GM19193 (cell line): ENCODE data around the gene EPHX1.

ENCODE experiments used
- POLR2A ChIP-seq: IDR thresholded peaks from 4 replicates; pipeline ENCODE4 v1.6.1; 2011; ENCODE audit not compliant: insufficient read depth, insufficient read length; ENCODE audit errors: extremely low read depth

The EPHX1 gene

GRCh38 chr1:225774281-225775147, 35.4 kb upstream of the EPHX1 start:
- TF ChIP-seq POLR2A = no peak

- TF ChIP-seq POLR2A = no peak
These were observed 33.6 kb upstream of the EPHX1 start for GRCh38 chr1:225776294-225776693.

GRCh38 chr1:225777058-225777582, 32.8 kb upstream of the EPHX1 start:
- TF ChIP-seq POLR2A = no peak

GRCh38 chr1:225777583-225778336, 32.2 kb upstream of the EPHX1 start, which contains the start of gene SRP9:
Gene SRP9 (plus strand): TSS chr1:225777826. CDS start chr1:225777941, 115 bp downstream.
- peak; percentile 83 for TF ChIP-seq POLR2A

- TF ChIP-seq POLR2A = no peak
These were observed 31.6 kb upstream of the EPHX1 start for GRCh38 chr1:225778337-225778669.

- no peak for TF ChIP-seq POLR2A
These were observed 29.8 kb upstream of the EPHX1 start for GRCh38 chr1:225780134-225780533.

GRCh38 chr1:225780630-225781029, 29.3 kb upstream of the EPHX1 start:
- TF ChIP-seq POLR2A = no peak

- no peak for TF ChIP-seq POLR2A
These were observed 15.0 kb upstream of the EPHX1 start for GRCh38 chr1:225794954-225795353.

GRCh38 chr1:225806249-225806648, 3.7 kb upstream of the EPHX1 start:
- TF ChIP-seq POLR2A = no peak

GRCh38 chr1:225808136-225808535, 1.8 kb upstream of the EPHX1 start:
- TF ChIP-seq POLR2A = no peak

GRCh38 chr1:225811622-225812487, 1.9 kb downstream of the EPHX1 start:
- no peak for TF ChIP-seq POLR2A

GRCh38 chr1:225812488-225813213, 2.7 kb downstream of the EPHX1 start:
- no peak for TF ChIP-seq POLR2A

- TF ChIP-seq POLR2A = no peak
These were observed 3.5 kb downstream of the EPHX1 start for GRCh38 chr1:225813214-225813964.
